CD14-positive monocyte (primary cell): ENCODE results near the gene FOXD3. TPM values are rescaled to one million over a fixed set of nuclear protein-coding genes. Genes with fewer than 3 reads are reported as not detected.

Experiments
- DNase-seq, 3 donors: peaks; one replicate each; pipeline ENCODE4 v3.0.0-alpha.2; 2011 to 2022
- H2AFZ ChIP-seq: 2 replicates; pipeline ENCODE4 v1.6.0; 2012; ENCODE audit warnings: mild to moderate bottlenecking, low read depth, low read length, inconsistent platforms; ENCODE audit not compliant: insufficient read depth, poor library complexity, severe bottlenecking
- H3K27ac ChIP-seq, 2 donors: 1 replicate in 1 of 2; 2 replicates in 1 of 2; pipeline ENCODE4 v1.5.1; 2012 to 2013; ENCODE audit warnings: low read length in 2 of 2, control low read depth in 1 of 2, inconsistent platforms in 1 of 2, low read depth in 1 of 2, mild to moderate bottlenecking in 1 of 2
- H3K27me3 ChIP-seq, 2 donors: one replicate each; pipeline versions ENCODE4 v1.6.0 to v1.6.1; 2011 to 2013; ENCODE audit warnings: low read length in 2 of 2; ENCODE audit not compliant: control insufficient read depth in 2 of 2, insufficient read depth in 2 of 2
- H3K36me3 ChIP-seq, 2 donors: replicated peaks in 1 of 2; 1 replicate in 1 of 2; 2 replicates in 1 of 2; pipeline versions ENCODE4 v1.5.1 to v1.6.1; 2012 to 2013; ENCODE audit warnings: low read length in 2 of 2, control low read depth in 1 of 2, inconsistent platforms in 1 of 2, mild to moderate bottlenecking in 1 of 2; ENCODE audit not compliant: insufficient read depth in 2 of 2, control insufficient read depth in 1 of 2
- H3K4me1 ChIP-seq, 2 donors: 1 replicate in 1 of 2; 2 replicates in 1 of 2; pipeline versions ENCODE4 v1.5.1 to v1.6.1; 2012 to 2013; ENCODE audit warnings: low read length in 2 of 2, control low read depth in 1 of 2, inconsistent platforms in 1 of 2, mild to moderate bottlenecking in 1 of 2, moderate library complexity in 1 of 2; ENCODE audit not compliant: insufficient read depth in 2 of 2, control insufficient read depth in 1 of 2
- H3K4me2 ChIP-seq: replicated peaks from 2 replicates; pipeline ENCODE3; 2012; ENCODE audit warnings: low read length, moderate library complexity, mild to moderate bottlenecking; ENCODE audit not compliant: poor library complexity, severe bottlenecking; ENCODE audit errors: extremely low read depth
- H3K4me3 ChIP-seq, 3 experiments: fragments of 200-600 bp in 1 of 3; sonication (generic) in 1 of 3; replicated peaks in 1 of 3; 1 replicate in 2 of 3; 2 replicates in 1 of 3; pipeline ENCODE4 v1.5.1; 2011 to 2013; ENCODE audit warnings: low read length in 3 of 3, mild to moderate bottlenecking in 3 of 3, control low read depth in 2 of 3, low read depth in 2 of 3, inconsistent platforms in 1 of 3, moderate library complexity in 1 of 3
- H3K79me2 ChIP-seq: 2 replicates; pipeline ENCODE4 v1.6.0; 2012; ENCODE audit warnings: mild to moderate bottlenecking, control low read depth, inconsistent platforms, low read length, moderate library complexity; ENCODE audit not compliant: insufficient read depth
- H3K9ac ChIP-seq: 2 replicates; pipeline ENCODE4 v1.6.0; 2017; ENCODE audit warnings: low read length, mild to moderate bottlenecking; ENCODE audit not compliant: insufficient read depth, poor library complexity, severe bottlenecking
- H3K9me3 ChIP-seq, 2 donors: replicated peaks in 1 of 2; 1 replicate in 1 of 2; 2 replicates in 1 of 2; pipeline versions ENCODE4 v1.5.1 to v1.6.1; 2012 to 2013; ENCODE audit warnings: low read length in 2 of 2, control low read depth in 1 of 2; ENCODE audit not compliant: control insufficient read depth in 1 of 2, insufficient read depth in 1 of 2
- H4K20me1 ChIP-seq: 2 replicates; pipeline ENCODE4 v1.6.0; 2012; ENCODE audit warnings: mild to moderate bottlenecking, low read length, control low read depth, moderate library complexity; ENCODE audit not compliant: insufficient read depth
- H3K27ac Mint-ChIP-seq, 7 donors: one replicate each; pipeline ENCODE4 v1.8.0; 2020; ENCODE audit warnings: mild to moderate bottlenecking in 7 of 7, mixed read lengths in 7 of 7, moderate library complexity in 6 of 7, inconsistent platforms in 2 of 7
- H3K27me3 Mint-ChIP-seq, 3 donors: one replicate each; pipeline ENCODE4 v1.8.0; 2021 to 2022; ENCODE audit warnings: low read depth in 3 of 3, mild to moderate bottlenecking in 3 of 3, mixed read lengths in 3 of 3, moderate library complexity in 3 of 3, inconsistent platforms in 1 of 3
- H3K36me3 Mint-ChIP-seq, 2 donors: one replicate each; pipeline ENCODE4 v1.8.0; 2020; ENCODE audit warnings: mixed read lengths in 2 of 2, inconsistent platforms in 1 of 2, mild to moderate bottlenecking in 1 of 2
- H3K4me1 Mint-ChIP-seq: one replicate; pipeline ENCODE4 v1.8.0; 2020; ENCODE audit warnings: mild to moderate bottlenecking, mixed read lengths
- H3K4me3 Mint-ChIP-seq, 2 donors: one replicate each; pipeline ENCODE4 v1.8.0; 2020; ENCODE audit warnings: mild to moderate bottlenecking in 2 of 2, mixed read lengths in 2 of 2, moderate library complexity in 1 of 2
- H3K9me3 Mint-ChIP-seq, 7 donors: one replicate each; pipeline ENCODE4 v1.8.0; 2020 to 2022; ENCODE audit warnings: mixed read lengths in 7 of 7, mild to moderate bottlenecking in 6 of 7, moderate library complexity in 6 of 7, inconsistent platforms in 2 of 7
- CTCF ChIP-seq: fragments of 200-600 bp; IDR thresholded peaks from one replicate; pipeline ENCODE4 v1.8.0; 2022; ENCODE audit warnings: antibody characterized with exemption, mild to moderate bottlenecking
- WGBS: methylation state at CpG from one replicate; pipeline ENCODE4 v1.1.5; 2013; ENCODE audit warnings: missing lambda C conversion rate; ENCODE audit not compliant: insufficient coverage; 5-methylcytosine and 5-hydroxymethylcytosine counted together
- intact Hi-C, 2 donors: fragments of 100-400 bp; cut with micrococcal nuclease; formaldehyde crosslinking; loops; one replicate each; pipeline versions ENCODE4 v1.15.0 to v1.15.1; 2023
- polyA plus RNA-seq, 3 donors: library from polyadenylated mRNA; depleted of rRNA in 1 of 3; unstranded in 2 of 3; stranded (reverse) in 1 of 3; fragments of 300-500 nt in 2 of 3; fragments of >200 nt in 1 of 3; fragmentation: Illumina TruSeq in 2 of 3; gene quantifications; 1 replicate in 2 of 3; 2 replicates in 1 of 3; pipeline ENCODE4 v1.2.3, GENCODE V29; 2012 to 2021

FOXD3 gene
- polyA plus RNA-seq, 3 donors: not detected

DNA sequence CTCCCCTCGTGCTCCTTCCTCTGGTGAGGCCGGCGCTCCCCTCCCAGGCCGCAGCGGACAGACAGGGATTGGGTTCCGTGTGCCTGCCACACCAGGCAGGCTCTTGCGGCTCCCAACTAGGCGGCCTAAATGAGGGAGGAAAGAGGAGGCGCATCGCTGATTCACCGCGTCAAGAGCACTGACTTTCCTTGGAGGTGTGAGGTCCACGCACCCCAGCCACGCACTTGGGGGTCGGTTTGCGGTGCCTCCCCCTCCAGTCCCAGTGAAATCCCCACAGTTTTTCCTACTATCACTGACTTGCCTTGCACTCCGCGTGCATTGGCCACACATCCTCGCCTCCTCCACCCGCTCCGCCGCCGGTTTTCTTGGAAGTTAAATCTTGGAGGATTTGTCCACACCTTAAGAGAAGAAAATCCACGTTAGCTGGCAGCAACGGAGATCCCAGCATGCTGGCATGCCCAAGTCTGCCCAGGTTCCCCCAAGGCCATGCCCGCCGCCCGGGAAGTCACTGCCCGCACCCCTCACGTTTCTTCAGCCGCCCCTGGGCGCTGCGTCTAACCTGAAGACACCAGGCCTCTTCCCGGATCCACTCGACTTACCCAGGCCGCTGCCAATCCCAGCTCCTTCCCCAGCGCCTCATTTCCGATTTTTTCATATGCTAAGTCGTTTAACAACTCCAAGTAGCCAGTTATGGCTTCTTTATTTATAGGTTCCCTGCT lies 1.1 kb upstream of the FOXD3 start:
- Histone ChIP-seq H3K9me3 (peaks cover 29 to 57% of the 10 kb centered on the region in 2 donors), H3K36me3 (no peaks in the 10 kb centered on the region), H3K4me2 (peak overlapping the region; percentile 89), H3K4me3 (peak overlapping the region in 1 of 3 experiments; percentile 77), H3K79me2 (no peaks in the 10 kb centered on the region), H3K27me3 (peaks cover 84 to 91% of the 10 kb centered on the region in 2 donors), H2AFZ (peak overlapping the region; percentile 90), H3K4me1 (peaks cover 63 to 77% of the 10 kb centered on the region in 2 donors), H3K27ac (no peak overlapping the region), H4K20me1 (no peaks in the 10 kb centered on the region), H3K9ac (no peak overlapping the region)
- H3K27ac Mint-ChIP-seq: peak overlapping the region in 1 of 7 donors; percentile 3
- H3K36me3 Mint-ChIP-seq: peaks cover 22 to 46% of the 10 kb centered on the region in 2 donors
- no peak for TF ChIP-seq CTCF
- DNase-seq: peak in 1 of 3 donors; percentile 22
- H3K9me3 Mint-ChIP-seq: peaks cover 12 to 72% (median 51%) of the 10 kb centered on the region in 7 donors
- intact Hi-C loops: no loop called here
- H3K4me3 Mint-ChIP-seq: peak overlapping the region; percentile 84 to 95
- H3K27me3 Mint-ChIP-seq: peaks cover 82 to 98% (median 87%) of the 10 kb centered on the region in 3 donors
- peaks cover 61% of the 10 kb centered on the region for H3K4me1 Mint-ChIP-seq
- 9% methylated on average over 33 of the region's 39 CpGs for WGBS

GRCh38 chr1:63321785-63322113 lies 618 bp upstream of the FOXD3 start:
- peak overlapping the region; percentile 31 to 77 (median 45) for H3K4me3 ChIP-seq
- no peaks in the 10 kb centered on the region for H4K20me1 ChIP-seq
- no peaks in the 10 kb centered on the region for H3K36me3 ChIP-seq
- no peaks in the 10 kb centered on the region for H3K79me2 ChIP-seq
- Mint-ChIP-seq H3K36me3 (peaks cover 23 to 48% of the 10 kb centered on the region in 2 donors), H3K27me3 (peaks cover 83 to 98% (median 88%) of the 10 kb centered on the region in 3 donors), H3K4me1 (peaks cover 63% of the 10 kb centered on the region), H3K27ac (peak overlapping the region in 3 of 7 donors; percentile 3 to 59 (median 28)), H3K4me3 (peak overlapping the region; percentile 84 to 95), H3K9me3 (peaks cover 12 to 74% (median 53%) of the 10 kb centered on the region in 7 donors)
- peaks cover 60 to 73% of the 10 kb centered on the region in 2 donors for H3K4me1 ChIP-seq
- peaks cover 26 to 56% of the 10 kb centered on the region in 2 donors for H3K9me3 ChIP-seq
- peaks cover 84 to 91% of the 10 kb centered on the region in 2 donors for H3K27me3 ChIP-seq
- peak overlapping the region; percentile 90 for H2AFZ ChIP-seq
- intact Hi-C loops: no loop called here
- H3K4me2 ChIP-seq: peak overlapping the region; percentile 89
- no peak for DNase-seq
- peak overlapping the region; percentile 60 for H3K9ac ChIP-seq
- WGBS: 3% methylated on average over 6 of the region's 12 CpGs
- H3K27ac ChIP-seq: no peak overlapping the region
- no peak for TF ChIP-seq CTCF
